H1 (cell line): Measurements from ENCODE around the gene MARCHF2. TPM values are rescaled to one million over a fixed set of nuclear protein-coding genes. Genes with fewer than 3 reads are reported as not detected.

Experiments used
- CTCF ChIA-PET: fragments of 300-600 bp; sonication (Branson Sonifier 250); formaldehyde crosslinking; loops from one replicate; lab custom pipeline; 2021; ENCODE audit not compliant: partially characterized antibody; lab: Charles Lee
- POLR2A ChIA-PET: fragments of 300-600 bp; sonication (Branson Sonifier 250); formaldehyde crosslinking; loops from one replicate; lab custom pipeline; 2021; ENCODE audit warnings: inconsistent platforms; ENCODE audit not compliant: partially characterized antibody; lab: Charles Lee
- DNase-seq, 2 experiments: peaks; one replicate each; pipeline versions ENCODE4 v3.0.0 to v3.0.0-alpha.2; 2010 to 2022; ENCODE audit warnings: low spot score in 2 of 2, low read depth in 1 of 2, mixed read lengths in 1 of 2
- FAIRE-seq: peaks from 2 replicates; lab custom pipeline; 2011; peaks lifted over from hg19 to GRCh38; lab: Jason Lieb, UNC
- H2AFZ ChIP-seq: 2 replicates; pipeline ENCODE4 v1.8.1; 2012; ENCODE audit warnings: low read length, inconsistent platforms
- H2AK5ac ChIP-seq: 2 replicates; pipeline ENCODE4 v1.6.1; 2013; ENCODE audit warnings: low read depth, low read length
- H2BK120ac ChIP-seq: replicated peaks from 2 replicates; pipeline ENCODE3; 2013; ENCODE audit warnings: low read depth, low read length, inconsistent platforms
- H2BK12ac ChIP-seq: 2 replicates; pipeline ENCODE4 v1.6.1; 2013; ENCODE audit warnings: low read depth, low read length
- H2BK15ac ChIP-seq: 2 replicates; pipeline ENCODE4 v1.6.1; 2013; ENCODE audit warnings: low read length
- H2BK20ac ChIP-seq: 2 replicates; pipeline ENCODE4 v1.6.1; 2013; ENCODE audit warnings: low read length
- H2BK5ac ChIP-seq: 2 replicates; pipeline ENCODE4 v1.6.1; 2013; ENCODE audit warnings: low read depth, low read length
- H3K14ac ChIP-seq: 2 replicates; pipeline ENCODE4 v1.6.1; 2013; ENCODE audit warnings: inconsistent platforms; ENCODE audit not compliant: insufficient read length
- H3K18ac ChIP-seq: 2 replicates; pipeline ENCODE4 v1.6.1; 2013; ENCODE audit warnings: low read length; ENCODE audit errors: extremely low read depth
- H3K23ac ChIP-seq: 2 replicates; pipeline ENCODE4 v1.6.1; 2013; ENCODE audit warnings: inconsistent platforms; ENCODE audit not compliant: insufficient read length
- H3K23me2 ChIP-seq: 2 replicates; pipeline ENCODE4 v1.6.1; 2013; ENCODE audit warnings: low read depth, low read length
- H3K27ac ChIP-seq: 2 replicates; pipeline ENCODE4 v1.6.1; 2011; ENCODE audit warnings: low read depth, low read length, inconsistent platforms
- H3K27me3 ChIP-seq, 4 experiments: replicated peaks in 1 of 4; 1 replicate in 1 of 4; 2 replicates in 3 of 4; pipeline versions ENCODE4 v1.6.1 to v1.8.1; 2011 to 2013; ENCODE audit warnings: low read length in 3 of 4, mild to moderate bottlenecking in 3 of 4, inconsistent platforms in 2 of 4, mixed read lengths in 2 of 4, moderate library complexity in 1 of 4; ENCODE audit not compliant: control insufficient read depth in 3 of 4, insufficient read depth in 3 of 4; ENCODE audit errors: extremely low read depth in 1 of 4
- H3K36me3 ChIP-seq, 4 experiments: 2 replicates each; pipeline versions ENCODE4 v1.6.1 to v1.8.1; 2011 to 2013; ENCODE audit warnings: mild to moderate bottlenecking in 4 of 4, low read length in 3 of 4, moderate library complexity in 2 of 4, control low read depth in 1 of 4, inconsistent platforms in 1 of 4; ENCODE audit not compliant: insufficient read depth in 4 of 4, control insufficient read depth in 2 of 4
- H3K4ac ChIP-seq: replicated peaks from 2 replicates; pipeline ENCODE3; 2013; ENCODE audit warnings: low read length, low read depth, mixed read lengths, inconsistent platforms; ENCODE audit not compliant: insufficient read length
- H3K4me1 ChIP-seq, 4 experiments: replicated peaks in 1 of 4; 1 replicate in 1 of 4; 2 replicates in 3 of 4; pipeline versions ENCODE4 v1.6.1 to v1.8.1; 2011 to 2013; ENCODE audit warnings: low read length in 3 of 4, inconsistent platforms in 2 of 4, mixed read lengths in 1 of 4; ENCODE audit not compliant: insufficient read depth in 4 of 4, control insufficient read depth in 3 of 4
- H3K4me2 ChIP-seq, 2 experiments: 2 replicates each; pipeline versions ENCODE4 v1.6.1 to v1.8.1; 2011 to 2013; ENCODE audit warnings: low read depth in 2 of 2, low read length in 2 of 2, control low read depth in 1 of 2, inconsistent platforms in 1 of 2, mild to moderate bottlenecking in 1 of 2; ENCODE audit not compliant: insufficient read depth in 1 of 2
- H3K4me3 ChIP-seq, 4 experiments: fragments of 200-600, 300-600 bp in 1 of 4; sonication (generic), shearing (Covaris generic), sonication (Bioruptor Twin) in 1 of 4; 2 replicates each; pipeline versions ENCODE4 v1.5.1 to v1.8.1; 2011 to 2016; ENCODE audit warnings: low read length in 4 of 4, low read depth in 3 of 4, control low read depth in 2 of 4, inconsistent platforms in 2 of 4, mild to moderate bottlenecking in 2 of 4, mixed read lengths in 1 of 4, moderate library complexity in 1 of 4; ENCODE audit not compliant: insufficient read depth in 2 of 4; ENCODE audit errors: extremely low read depth in 1 of 4
- H3K56ac ChIP-seq: replicated peaks from 2 replicates; pipeline ENCODE3; 2013; ENCODE audit warnings: low read depth, mild to moderate bottlenecking, mixed read lengths, low read length, inconsistent platforms; ENCODE audit not compliant: insufficient read length
- H3K79me1 ChIP-seq: 2 replicates; pipeline ENCODE4 v1.6.1; 2013; ENCODE audit warnings: low read depth, low read length, control low read depth
- H3K79me2 ChIP-seq, 2 experiments: 2 replicates each; pipeline versions ENCODE4 v1.6.1 to v1.8.1; 2012 to 2013; ENCODE audit warnings: low read length in 2 of 2, mild to moderate bottlenecking in 2 of 2, inconsistent platforms in 1 of 2; ENCODE audit not compliant: insufficient read depth in 2 of 2, control insufficient read depth in 1 of 2
- H3K9ac ChIP-seq, 4 experiments: replicated peaks in 1 of 4; 1 replicate in 1 of 4; 2 replicates in 3 of 4; pipeline versions ENCODE4 v1.6.1 to v1.8.1; 2011 to 2013; ENCODE audit warnings: low read depth in 3 of 4, low read length in 3 of 4, control low read depth in 2 of 4, mild to moderate bottlenecking in 2 of 4, moderate library complexity in 2 of 4, inconsistent platforms in 1 of 4; ENCODE audit errors: extremely low read depth in 1 of 4
- H3K9me3 ChIP-seq, 2 experiments: 2 replicates each; pipeline versions ENCODE4 v1.6.1 to v1.8.1; 2012 to 2013; ENCODE audit warnings: mild to moderate bottlenecking in 2 of 2, moderate library complexity in 2 of 2, control low read depth in 1 of 2, inconsistent platforms in 1 of 2, low read depth in 1 of 2, low read length in 1 of 2, mixed read lengths in 1 of 2; ENCODE audit not compliant: insufficient read depth in 2 of 2
- H4K20me1 ChIP-seq, 2 experiments: replicated peaks in 1 of 2; 2 replicates each; pipeline versions ENCODE3 to v1.8.1; 2011 to 2013; ENCODE audit warnings: inconsistent platforms in 2 of 2, low read length in 2 of 2, mild to moderate bottlenecking in 1 of 2; ENCODE audit not compliant: insufficient read depth in 2 of 2, control insufficient read depth in 1 of 2
- H4K5ac ChIP-seq: 2 replicates; pipeline ENCODE4 v1.6.1; 2013; ENCODE audit warnings: low read length, low read depth, mixed read lengths, inconsistent platforms; ENCODE audit not compliant: insufficient read length
- H4K8ac ChIP-seq: 2 replicates; pipeline ENCODE4 v1.8.0; 2013; ENCODE audit warnings: mild to moderate bottlenecking, moderate library complexity, low read length, inconsistent platforms; ENCODE audit not compliant: insufficient read depth; ENCODE audit errors: extremely low read depth
- H4K91ac ChIP-seq: replicated peaks from 2 replicates; pipeline ENCODE3; 2013; ENCODE audit warnings: low read length, mixed read lengths, inconsistent platforms; ENCODE audit not compliant: insufficient read length
- CEBPB ChIP-seq: IDR thresholded peaks from 2 replicates; pipeline ENCODE4 v1.6.1; 2012; ENCODE audit warnings: low read depth, low read length
- JUND ChIP-seq: IDR thresholded peaks from 2 replicates; pipeline ENCODE4 v1.6.1; 2011; ENCODE audit warnings: mild to moderate bottlenecking, improper control_type of control experiment, low read length
- KDM4A ChIP-seq: IDR thresholded peaks from one replicate; pipeline ENCODE4 v1.7.1; 2012; ENCODE audit warnings: low read depth, mild to moderate bottlenecking, moderate library complexity, low read length, inconsistent platforms; ENCODE audit not compliant: severe bottlenecking
- MAX ChIP-seq: IDR thresholded peaks from 2 replicates; pipeline ENCODE4 v1.6.1; 2012; ENCODE audit warnings: inconsistent platforms
- POU5F1 ChIP-seq: IDR thresholded peaks from 2 replicates; pipeline ENCODE4 v1.6.1; 2011; ENCODE audit warnings: low read depth, mild to moderate bottlenecking, low read length, moderate library complexity
- RAD21 ChIP-seq, 2 experiments: IDR thresholded peaks in 1 of 2; conservative IDR thresholded peaks in 1 of 2; 2 replicates each; pipeline ENCODE4 v1.6.1; 2011; ENCODE audit warnings: low read depth in 2 of 2, low read length in 2 of 2, improper control_type of control experiment in 1 of 2, inconsistent platforms in 1 of 2, mild to moderate bottlenecking in 1 of 2, moderate library complexity in 1 of 2
- RBBP5 ChIP-seq: IDR thresholded peaks from 2 replicates; pipeline ENCODE4 v1.7.1; 2012; ENCODE audit warnings: low read depth, mild to moderate bottlenecking, inconsistent platforms, low read length, moderate library complexity, borderline replicate concordance
- RFX5 ChIP-seq: IDR thresholded peaks from 2 replicates; pipeline ENCODE4 v1.6.1; 2011; ENCODE audit warnings: low read depth, low read length, improper control_type of control experiment, borderline replicate concordance
- SAP30 ChIP-seq: fragments of 300-600 bp; sonication (generic); IDR thresholded peaks from 2 replicates; pipeline ENCODE4 v1.7.1; 2012; ENCODE audit warnings: low read length, moderate library complexity, mild to moderate bottlenecking, inconsistent platforms; ENCODE audit not compliant: insufficient read depth, insufficient replicate concordance
- TAF1 ChIP-seq: IDR thresholded peaks from 2 replicates; pipeline ENCODE4 v1.6.1; 2011; ENCODE audit warnings: mild to moderate bottlenecking, low read depth, low read length
- USF2 ChIP-seq: IDR thresholded peaks from 2 replicates; pipeline ENCODE4 v1.6.1; 2011; ENCODE audit warnings: low read length, improper control_type of control experiment
- WGBS, 2 experiments: shearing (Covaris generic) in 1 of 2; methylation state at CpG; one replicate each; pipeline versions ENCODE4 v1.1.6 to v1.1.7; 2013 to 2015; ENCODE audit warnings: low lambda C conversion rate in 2 of 2, mixed read lengths in 2 of 2, inconsistent platforms in 1 of 2, low coverage in 1 of 2, missing lambda C conversion rate in 1 of 2; ENCODE audit not compliant: insufficient replicate concordance in 2 of 2, insufficient coverage in 1 of 2, insufficient read length in 1 of 2; ENCODE audit errors: extremely low coverage in 1 of 2, missing lambda C conversion rate in 1 of 2; 5-methylcytosine and 5-hydroxymethylcytosine counted together
- polyA plus RNA-seq, 7 experiments: library from polyadenylated mRNA; depleted of rRNA in 3 of 7; stranded (reverse) in 5 of 7; unstranded in 2 of 7; fragments of >200 nt in 5 of 7; fragments of 200-250 nt in 2 of 7; gene quantifications; 1 replicate in 5 of 7; 2 replicates in 1 of 7; 4 replicates in 1 of 7; pipeline versions ENCODE4 v1.2.1 to v1.2.3, GENCODE V29; 2011 to 2013; ENCODE audit warnings: missing spikeins in 2 of 7, mixed read lengths in 2 of 7
- total RNA-seq: library from RNA; stranded (reverse); fragmentation: NEBNext Ultra II Directional; extraction: Animal tissue kit (Norgen Biotek cat#: 25700); gene quantifications from 2 replicates; pipeline ENCODE4 v1.2.1, GENCODE V29; 2021

MARCHF2 gene
- total and polyA plus RNA-seq, 2 of the 8 experiments (the other 6 are each of a cell fraction or from before 2014, with no cell fraction given): 18.5 to 46.2 TPM

DNA sequence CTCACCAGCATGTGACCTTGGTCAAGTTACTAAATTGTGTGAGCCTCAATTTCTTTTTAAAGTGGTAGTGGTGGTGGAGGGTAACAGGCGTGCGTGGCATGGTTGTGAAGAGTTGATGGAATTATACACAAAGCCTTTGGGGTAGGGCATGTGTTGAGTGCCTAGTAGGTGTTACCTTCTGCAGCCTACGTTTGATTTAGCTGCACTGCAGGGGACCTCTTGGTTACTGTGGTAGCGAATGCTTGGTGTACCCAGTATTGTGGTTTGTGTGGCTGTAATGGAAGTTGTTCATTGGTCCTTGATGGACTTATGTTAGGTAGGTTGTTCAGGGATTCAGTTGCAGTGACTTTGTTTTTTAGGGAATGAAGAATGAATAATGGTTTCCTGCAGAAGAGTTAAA lies 64.8 kb downstream of the MARCHF2 start:
- Histone ChIP-seq H2AFZ (no peak overlapping the region), H3K4me3 (no peak overlapping the region), H3K9me3 (no peaks in the 10 kb centered on the region), H3K4me1 (no peaks in the 10 kb centered on the region; a peak in 1 of 7 replicates), H3K4ac (no peak overlapping the region), H3K79me2 (peaks cover 9 to 93% of the 10 kb centered on the region in 2 experiments; a peak in 3 of 4 replicates), H2BK12ac (no peak overlapping the region), H3K27me3 (no peaks in the 10 kb centered on the region), H4K91ac (no peak overlapping the region), H3K36me3 (peaks cover 22 to 76% (median 43%) of the 10 kb centered on the region in 4 experiments), H4K8ac (no peak overlapping the region), H2AK5ac (no peak overlapping the region), H3K9ac (no peak overlapping the region), H3K14ac (no peak overlapping the region), H2BK5ac (no peak overlapping the region), H3K4me2 (no peak overlapping the region), H4K20me1 (peaks cover 34 to 41% of the 10 kb centered on the region in 2 experiments), H3K18ac (no peak overlapping the region), H2BK15ac (no peak overlapping the region), H2BK20ac (no peak overlapping the region), H3K23me2 (no peaks in the 10 kb centered on the region; the same call in 1 of the 2 replicates), H4K5ac (no peak overlapping the region), H3K56ac (no peak overlapping the region), H2BK120ac (no peak overlapping the region), H3K79me1 (peaks cover 25% of the 10 kb centered on the region), H3K23ac (no peak overlapping the region), H3K27ac (no peak overlapping the region)
- CTCF ChIA-PET: interaction anchor here (2.8 kb wide), 1 partner anchor 15 kb away, joined by 10 read pairs; no protein-coding TSS in a partner anchor
- POLR2A ChIA-PET: interaction anchor here (0.7 to 6.4 kb wide), 2 partner anchors 13 to 31 kb away, joined by 3 to 54 read pairs; partner anchors contain the start of gene HNRNPM
- no peak for FAIRE-seq
- 83% methylated on average over 4 of the region's 4 CpGs; no CpG with 5 or more reads in 1 of the 2 experiments for WGBS, 2 experiments
- no peak for DNase-seq
- TF ChIP-seq JUND (no peak), USF2 (no peak), RFX5 (no peak), KDM4A (no peak), SAP30 (no peak), CEBPB (no peak), TAF1 (no peak), MAX (no peak), POU5F1 (no peak), RBBP5 (no peak), RAD21 (IDR thresholded peaks at IDR 0.05 in 1 of 2, conservative IDR thresholded peaks at IDR 0.05 in 1 of 2; ENCODE audit: low read depth in 2 of 2, low read length in 2 of 2) (no peak)
